HepG2 (cell line): ENCODE measurements around the gene SLC1A4. TPM values are rescaled to one million over a fixed set of nuclear protein-coding genes. Genes with fewer than 3 reads are reported as not detected.

Experiments used
- DNMT3B ChIP-seq: conservative IDR thresholded peaks from 2 replicates; pipeline ENCODE4 v1.6.1; 2016; ENCODE audit warnings: missing biosample characterization, control low read depth
- FOSL2 ChIP-seq: sonication (generic); formaldehyde crosslinking; IDR thresholded peaks from 2 replicates; pipeline ENCODE4 v1.4.0; 2020; ENCODE audit warnings: missing genetic modification reagents
- KDM2A ChIP-seq: sonication (generic); formaldehyde crosslinking; IDR thresholded peaks from 2 replicates; pipeline ENCODE4 v1.4.0; 2020; ENCODE audit warnings: low read depth, missing genetic modification reagents, borderline replicate concordance
- LCORL ChIP-seq, 2 experiments: fragments of 450-650 bp in 1 of 2; sonication (generic) in 1 of 2; formaldehyde crosslinking in 1 of 2; IDR thresholded peaks; 2 replicates each; pipeline versions ENCODE4 v1.5.0 to v1.6.1; 2017 to 2020; ENCODE audit warnings: antibody characterized with exemption in 1 of 2, missing genetic modification reagents in 1 of 2
- MAFF ChIP-seq: IDR thresholded peaks from 2 replicates; pipeline ENCODE4 v1.6.1; 2011; ENCODE audit warnings: low read depth, low read length, improper control_type of control experiment
- NR2C2 ChIP-seq: sonication (generic); formaldehyde crosslinking; IDR thresholded peaks from 2 replicates; pipeline ENCODE4 v1.4.0; 2020; ENCODE audit warnings: missing genetic modification reagents, mild to moderate bottlenecking, moderate library complexity, borderline replicate concordance
- NR2F6 ChIP-seq, 2 experiments: IDR thresholded peaks; 2 replicates each; pipeline ENCODE4 v1.6.1; 2016; ENCODE audit warnings: antibody characterized with exemption in 1 of 2, mild to moderate bottlenecking in 1 of 2
- PRDM4 ChIP-seq: sonication (generic); formaldehyde crosslinking; IDR thresholded peaks from 2 replicates; pipeline ENCODE4 v1.9.0; 2021; ENCODE audit warnings: missing genetic modification reagents, borderline replicate concordance
- RXRA ChIP-seq: sonication (generic); formaldehyde crosslinking; IDR thresholded peaks from 2 replicates; pipeline ENCODE4 v1.5.1; 2020; ENCODE audit warnings: missing genetic modification reagents
- SRSF4 ChIP-seq: fragments of 200-400 bp; formaldehyde crosslinking; IDR thresholded peaks from one replicate; pipeline ENCODE4 v1.6.1; 2018; ENCODE audit warnings: mild to moderate bottlenecking, low read depth, low read length, moderate library complexity; ENCODE audit not compliant: poor library complexity, severe bottlenecking
- TBX3 ChIP-seq: fragments of 450-650 bp; IDR thresholded peaks from 2 replicates; pipeline ENCODE4 v1.6.1; 2017; ENCODE audit warnings: antibody characterized with exemption, mild to moderate bottlenecking, inconsistent platforms, borderline replicate concordance
- ZNF292 ChIP-seq: sonication (generic); formaldehyde crosslinking; IDR thresholded peaks from 2 replicates; pipeline ENCODE4 v1.8.1; 2022; ENCODE audit warnings: mild to moderate bottlenecking, low read depth, missing genetic modification reagents, borderline replicate concordance
- polyA plus RNA-seq, 8 experiments: library from polyadenylated mRNA; depleted of rRNA in 3 of 8; stranded (reverse) in 7 of 8; unstranded in 1 of 8; fragments of >200 nt; fragmentation: Illumina TruSeq in 4 of 8; extraction: Trizol in 4 of 8; gene quantifications; 2 replicates each; pipeline versions ENCODE4 v1.2.1 to v1.2.3, GENCODE V29; 2011 to 2016; ENCODE audit warnings: low read depth in 4 of 8, missing spikeins in 1 of 8, mixed read lengths in 1 of 8; ENCODE audit not compliant: insufficient read depth in 1 of 8
- total RNA-seq, 5 experiments: library from RNA; depleted of rRNA; stranded (reverse); fragments of >200 nt; fragmentation: Illumina TruSeq; extraction: Trizol; gene quantifications; 2 replicates each; pipeline ENCODE4 v1.2.3, GENCODE V29; 2016; ENCODE audit warnings: low read depth in 1 of 5
- TF ChIP-seq, protein P1 (sequence below): IDR thresholded peaks from 2 replicates; pipeline ENCODE4 v1.4.0; 2020; ENCODE audit warnings: mild to moderate bottlenecking, missing genetic modification reagents
- TF ChIP-seq, protein P2 (sequence below): sonication (generic); formaldehyde crosslinking; IDR thresholded peaks from 2 replicates; pipeline ENCODE4 v1.5.0; 2020; ENCODE audit warnings: missing genetic modification reagents, mild to moderate bottlenecking, borderline replicate concordance
- TF ChIP-seq, protein P3 (sequence below): sonication (generic); formaldehyde crosslinking; IDR thresholded peaks from 2 replicates; pipeline ENCODE4 v1.5.1; 2020; ENCODE audit warnings: mild to moderate bottlenecking, missing genetic modification reagents, borderline replicate concordance

The SLC1A4 gene
- total and polyA plus RNA-seq, 2 of the 13 experiments (the other 11 are each of a cell fraction or from before 2014, with no cell fraction given), result 21.0 to 39.6 TPM

DNA sequence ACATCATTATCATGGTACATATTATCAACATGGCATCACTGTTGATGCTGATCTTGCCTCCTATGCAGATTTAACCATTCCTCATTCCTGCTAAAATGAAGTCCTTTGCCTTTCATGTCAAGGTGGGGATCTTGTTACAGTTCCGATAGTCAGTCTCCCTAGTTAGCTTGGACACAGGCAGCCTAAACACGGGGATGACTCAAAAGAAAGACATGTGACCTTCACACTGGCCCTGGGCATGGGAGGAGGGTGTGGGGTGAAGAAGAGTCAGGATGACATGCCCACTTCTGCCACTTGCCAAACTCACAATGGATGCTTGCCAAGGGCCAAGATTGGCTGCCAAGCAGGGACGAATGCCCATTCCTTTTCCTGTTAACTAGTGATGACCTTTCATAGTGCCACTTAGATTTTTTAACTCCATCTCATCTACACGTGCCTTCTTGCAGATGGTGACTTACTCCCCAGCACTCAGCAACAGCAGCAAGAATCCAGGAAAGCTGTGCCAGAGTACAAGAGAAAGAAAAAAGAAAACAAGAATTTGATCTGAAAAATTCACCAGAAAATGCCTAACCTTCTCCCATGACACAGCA, 13.9 kb upstream of the SLC1A4 start (continued):
- TF ChIP-seq, protein P1, sequence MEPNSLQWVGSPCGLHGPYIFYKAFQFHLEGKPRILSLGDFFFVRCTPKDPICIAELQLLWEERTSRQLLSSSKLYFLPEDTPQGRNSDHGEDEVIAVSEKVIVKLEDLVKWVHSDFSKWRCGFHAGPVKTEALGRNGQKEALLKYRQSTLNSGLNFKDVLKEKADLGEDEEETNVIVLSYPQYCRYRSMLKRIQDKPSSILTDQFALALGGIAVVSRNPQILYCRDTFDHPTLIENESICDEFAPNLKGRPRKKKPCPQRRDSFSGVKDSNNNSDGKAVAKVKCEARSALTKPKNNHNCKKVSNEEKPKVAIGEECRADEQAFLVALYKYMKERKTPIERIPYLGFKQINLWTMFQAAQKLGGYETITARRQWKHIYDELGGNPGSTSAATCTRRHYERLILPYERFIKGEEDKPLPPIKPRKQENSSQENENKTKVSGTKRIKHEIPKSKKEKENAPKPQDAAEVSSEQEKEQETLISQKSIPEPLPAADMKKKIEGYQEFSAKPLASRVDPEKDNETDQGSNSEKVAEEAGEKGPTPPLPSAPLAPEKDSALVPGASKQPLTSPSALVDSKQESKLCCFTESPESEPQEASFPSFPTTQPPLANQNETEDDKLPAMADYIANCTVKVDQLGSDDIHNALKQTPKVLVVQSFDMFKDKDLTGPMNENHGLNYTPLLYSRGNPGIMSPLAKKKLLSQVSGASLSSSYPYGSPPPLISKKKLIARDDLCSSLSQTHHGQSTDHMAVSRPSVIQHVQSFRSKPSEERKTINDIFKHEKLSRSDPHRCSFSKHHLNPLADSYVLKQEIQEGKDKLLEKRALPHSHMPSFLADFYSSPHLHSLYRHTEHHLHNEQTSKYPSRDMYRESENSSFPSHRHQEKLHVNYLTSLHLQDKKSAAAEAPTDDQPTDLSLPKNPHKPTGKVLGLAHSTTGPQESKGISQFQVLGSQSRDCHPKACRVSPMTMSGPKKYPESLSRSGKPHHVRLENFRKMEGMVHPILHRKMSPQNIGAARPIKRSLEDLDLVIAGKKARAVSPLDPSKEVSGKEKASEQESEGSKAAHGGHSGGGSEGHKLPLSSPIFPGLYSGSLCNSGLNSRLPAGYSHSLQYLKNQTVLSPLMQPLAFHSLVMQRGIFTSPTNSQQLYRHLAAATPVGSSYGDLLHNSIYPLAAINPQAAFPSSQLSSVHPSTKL (CRISPR knock-in tag), result peak; percentile 88
- TF ChIP-seq, protein P2, sequence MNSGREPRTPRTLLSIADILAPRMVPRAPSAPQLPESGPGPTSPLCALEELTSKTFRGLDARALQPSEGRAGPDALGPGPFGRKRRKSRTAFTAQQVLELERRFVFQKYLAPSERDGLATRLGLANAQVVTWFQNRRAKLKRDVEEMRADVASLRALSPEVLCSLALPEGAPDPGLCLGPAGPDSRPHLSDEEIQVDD (CRISPR knock-in tag), result no peak
- TF ChIP-seq ZNF292 (CRISPR knock-in tag), result 0 out of 2 replicates have a peak, but pooled peaks have one; percentile 26
- TF ChIP-seq RXRA (CRISPR knock-in tag), result peak; percentile 59; the same call in 1 of the 2 replicates
- peak; percentile 23; the same call in 1 of the 2 replicates for TF ChIP-seq MAFF
- TF ChIP-seq FOSL2, result peak; percentile 99
- no peak for TF ChIP-seq PRDM4 (CRISPR knock-in tag)
- peak; percentile 43; the same call in 1 of the 2 replicates for TF ChIP-seq KDM2A (CRISPR knock-in tag)
- TF ChIP-seq SRSF4, result no peak
- TF ChIP-seq NR2C2 (CRISPR knock-in tag), result no peak
- TF ChIP-seq DNMT3B, result 0 out of 2 replicates have a peak, but pooled peaks have one; percentile 32
- TF ChIP-seq, protein P3, sequence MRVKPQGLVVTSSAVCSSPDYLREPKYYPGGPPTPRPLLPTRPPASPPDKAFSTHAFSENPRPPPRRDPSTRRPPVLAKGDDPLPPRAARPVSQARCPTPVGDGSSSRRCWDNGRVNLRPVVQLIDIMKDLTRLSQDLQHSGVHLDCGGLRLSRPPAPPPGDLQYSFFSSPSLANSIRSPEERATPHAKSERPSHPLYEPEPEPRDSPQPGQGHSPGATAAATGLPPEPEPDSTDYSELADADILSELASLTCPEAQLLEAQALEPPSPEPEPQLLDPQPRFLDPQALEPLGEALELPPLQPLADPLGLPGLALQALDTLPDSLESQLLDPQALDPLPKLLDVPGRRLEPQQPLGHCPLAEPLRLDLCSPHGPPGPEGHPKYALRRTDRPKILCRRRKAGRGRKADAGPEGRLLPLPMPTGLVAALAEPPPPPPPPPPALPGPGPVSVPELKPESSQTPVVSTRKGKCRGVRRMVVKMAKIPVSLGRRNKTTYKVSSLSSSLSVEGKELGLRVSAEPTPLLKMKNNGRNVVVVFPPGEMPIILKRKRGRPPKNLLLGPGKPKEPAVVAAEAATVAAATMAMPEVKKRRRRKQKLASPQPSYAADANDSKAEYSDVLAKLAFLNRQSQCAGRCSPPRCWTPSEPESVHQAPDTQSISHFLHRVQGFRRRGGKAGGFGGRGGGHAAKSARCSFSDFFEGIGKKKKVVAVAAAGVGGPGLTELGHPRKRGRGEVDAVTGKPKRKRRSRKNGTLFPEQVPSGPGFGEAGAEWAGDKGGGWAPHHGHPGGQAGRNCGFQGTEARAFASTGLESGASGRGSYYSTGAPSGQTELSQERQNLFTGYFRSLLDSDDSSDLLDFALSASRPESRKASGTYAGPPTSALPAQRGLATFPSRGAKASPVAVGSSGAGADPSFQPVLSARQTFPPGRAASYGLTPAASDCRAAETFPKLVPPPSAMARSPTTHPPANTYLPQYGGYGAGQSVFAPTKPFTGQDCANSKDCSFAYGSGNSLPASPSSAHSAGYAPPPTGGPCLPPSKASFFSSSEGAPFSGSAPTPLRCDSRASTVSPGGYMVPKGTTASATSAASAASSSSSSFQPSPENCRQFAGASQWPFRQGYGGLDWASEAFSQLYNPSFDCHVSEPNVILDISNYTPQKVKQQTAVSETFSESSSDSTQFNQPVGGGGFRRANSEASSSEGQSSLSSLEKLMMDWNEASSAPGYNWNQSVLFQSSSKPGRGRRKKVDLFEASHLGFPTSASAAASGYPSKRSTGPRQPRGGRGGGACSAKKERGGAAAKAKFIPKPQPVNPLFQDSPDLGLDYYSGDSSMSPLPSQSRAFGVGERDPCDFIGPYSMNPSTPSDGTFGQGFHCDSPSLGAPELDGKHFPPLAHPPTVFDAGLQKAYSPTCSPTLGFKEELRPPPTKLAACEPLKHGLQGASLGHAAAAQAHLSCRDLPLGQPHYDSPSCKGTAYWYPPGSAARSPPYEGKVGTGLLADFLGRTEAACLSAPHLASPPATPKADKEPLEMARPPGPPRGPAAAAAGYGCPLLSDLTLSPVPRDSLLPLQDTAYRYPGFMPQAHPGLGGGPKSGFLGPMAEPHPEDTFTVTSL, result 0 out of 2 replicates have a peak, but pooled peaks have one; percentile 14
- TF ChIP-seq NR2F6 (IDR thresholded peaks at IDR 0.05), result peak; percentile 54; the same call in 1 of the 2 replicates
- TF ChIP-seq NR2F6 (CRISPR knock-in tag; IDR thresholded peaks at IDR 0.05), result peak; percentile 85; the same call in 1 of the 2 replicates
- peak; percentile 68; the same call in 1 of the 2 replicates for TF ChIP-seq TBX3
- no peak for TF ChIP-seq LCORL (IDR thresholded peaks at IDR 0.05)
- TF ChIP-seq LCORL (CRISPR knock-in tag; IDR thresholded peaks at IDR 0.05), result peak; percentile 65; the same call in 1 of the 2 replicates
